ENCODE data around the gene FN3KRP. TPM values are rescaled to one million over a fixed set of nuclear protein-coding genes. Genes with fewer than 3 reads are reported as not detected.

Gene FN3KRP
- total and polyA plus RNA-seq, 4 donors: 17.3 to 27.6 (median 23.6) TPM

Small RNAs within 50 kb of the gene (small RNA-seq; reads per million reads assigned to genes)
- not detected for gene MIR4525 (ENCODE audit: low replicate concordance)

Other genes starting within 250 kb of the FN3KRP start
- gene FOXK2, start 197.0 kb upstream of the FN3KRP start, total RNA-seq: 10 to 100 TPM; 40.4 to 59.8 TPM
- 10 to 100 TPM; 23.4 to 26.4 TPM for gene FOXK2, start 197.0 kb upstream of the FN3KRP start, polyA plus RNA-seq
- gene WDR45B, start 68.3 kb upstream of the FN3KRP start, total RNA-seq: 10 to 100 TPM; 63.2 to 92.8 TPM
- gene WDR45B, start 68.3 kb upstream of the FN3KRP start, polyA plus RNA-seq: 10 to 100 TPM; 39.6 to 66.7 TPM
- gene RAB40B, start 18.0 kb upstream of the FN3KRP start, total RNA-seq: 10 to 100 TPM; 10.3 to 12.2 TPM
- gene RAB40B, start 18.0 kb upstream of the FN3KRP start, polyA plus RNA-seq: 1 to 10 TPM; 4.9 to 7.8 TPM
- 10 to 100 TPM; 16.1 to 21.0 TPM for gene FN3K, start 18.9 kb downstream of the FN3KRP start, total RNA-seq
- 10 to 100 TPM in 1 of 2 donors, 1 to 10 TPM in 1; 5.0 to 16.6 TPM for gene FN3K, start 18.9 kb downstream of the FN3KRP start, polyA plus RNA-seq
- 100 to 1,000 TPM in 1 of 2 donors, 10 to 100 TPM in 1; 82.3 to 119 TPM for gene TBCD, start 35.4 kb downstream of the FN3KRP start, total RNA-seq
- 10 to 100 TPM; 57.6 to 98.4 TPM for gene TBCD, start 35.4 kb downstream of the FN3KRP start, polyA plus RNA-seq
- 1 to 10 TPM; 1.5 to 4.4 TPM for gene ZNF750, start 123.3 kb downstream of the FN3KRP start, total RNA-seq
- gene ZNF750, start 123.3 kb downstream of the FN3KRP start, polyA plus RNA-seq: 1 to 10 TPM; 1.3 to 2.2 TPM

All from lung (tissue), 5 donors.